SU-DHL-6 (cell line): ENCODE data around the gene GRIA2.

ENCODE experiments used
- H2AFZ ChIP-seq: fragments of 200-600 bp; sonication (generic); 2 replicates; pipeline ENCODE4 v1.6.1; 2014; ENCODE audit warnings: low read depth, mild to moderate bottlenecking, moderate library complexity, mixed read lengths, antibody characterized with exemption, low read length; ENCODE audit not compliant: severe bottlenecking
- H3F3A ChIP-seq: fragments of 200-600 bp; shearing (Covaris generic); 2 replicates; pipeline ENCODE4 v1.6.0; 2016; ENCODE audit warnings: antibody characterized with exemption, mild to moderate bottlenecking; ENCODE audit not compliant: insufficient read depth
- H3K27ac ChIP-seq: fragments of 200-600 bp; sonication (generic); 2 replicates; pipeline ENCODE4 v1.5.1; 2016; ENCODE audit warnings: low read depth, mild to moderate bottlenecking, low read length, moderate library complexity, mixed read lengths
- H3K27me3 ChIP-seq: fragments of 200-600 bp; sonication (generic), shearing (Covaris generic); 2 replicates; pipeline ENCODE4 v1.6.0; 2014; ENCODE audit warnings: mild to moderate bottlenecking, low read length
- H3K36me3 ChIP-seq: fragments of 200-600 bp; sonication (generic); 2 replicates; pipeline ENCODE4 v1.6.1; 2014; ENCODE audit warnings: mild to moderate bottlenecking, low read length, mixed read lengths
- H3K4me2 ChIP-seq: fragments of 300-600, 200-600 bp; shearing (Covaris generic), sonication (generic); 2 replicates; pipeline ENCODE4 v1.6.0; 2014; ENCODE audit warnings: low read length, low read depth, mild to moderate bottlenecking; ENCODE audit not compliant: poor library complexity, severe bottlenecking
- H3K4me3 ChIP-seq: fragments of 200-600 bp; sonication (generic); 2 replicates; pipeline ENCODE4 v1.5.1; 2014; ENCODE audit warnings: antibody characterized with exemption, low read length, mild to moderate bottlenecking, mixed read lengths; ENCODE audit not compliant: insufficient read depth, poor library complexity, severe bottlenecking
- H3K79me2 ChIP-seq: fragments of 200-600 bp; sonication (generic); 2 replicates; pipeline ENCODE4 v1.6.1; 2014; ENCODE audit warnings: mild to moderate bottlenecking, low read length, moderate library complexity; ENCODE audit not compliant: insufficient read depth
- H3K9ac ChIP-seq: fragments of 200-600 bp; sonication (generic); 2 replicates; pipeline ENCODE4 v1.7.0; 2014; ENCODE audit warnings: mild to moderate bottlenecking, low read length
- H3K9me2 ChIP-seq: fragments of 200-600 bp; sonication (generic); replicated peaks from 2 replicates; pipeline ENCODE4 v1.6.1; 2014; ENCODE audit warnings: low read length; ENCODE audit not compliant: insufficient read depth
- H3K9me3 ChIP-seq: fragments of 200-600 bp; sonication (generic); 2 replicates; pipeline ENCODE4 v1.6.1; 2014; ENCODE audit warnings: low read length, mixed read lengths; ENCODE audit not compliant: insufficient read depth
- H4K20me1 ChIP-seq: fragments of 200-600 bp; sonication (generic); 2 replicates; pipeline ENCODE4 v1.6.1; 2014; ENCODE audit warnings: low read depth, mild to moderate bottlenecking, antibody characterized with exemption, low read length, moderate library complexity, mixed read lengths
- EZH2phosphoT487 ChIP-seq: fragments of 200-600 bp; sonication (generic), shearing (Covaris generic); conservative IDR thresholded peaks from 2 replicates; pipeline ENCODE4 v1.6.1; 2018; ENCODE audit warnings: mild to moderate bottlenecking, antibody characterized with exemption, low read length, moderate library complexity, mixed read lengths
- TF ChIP-seq, protein P1 (sequence below): fragments of 200-600 bp; sonication (generic); IDR thresholded peaks from one replicate; pipeline ENCODE4 v1.5.1; 2017; ENCODE audit warnings: antibody characterized with exemption, mild to moderate bottlenecking, low read length, moderate library complexity; ENCODE audit not compliant: insufficient read depth, poor library complexity, severe bottlenecking

GRIA2 gene

DNA sequence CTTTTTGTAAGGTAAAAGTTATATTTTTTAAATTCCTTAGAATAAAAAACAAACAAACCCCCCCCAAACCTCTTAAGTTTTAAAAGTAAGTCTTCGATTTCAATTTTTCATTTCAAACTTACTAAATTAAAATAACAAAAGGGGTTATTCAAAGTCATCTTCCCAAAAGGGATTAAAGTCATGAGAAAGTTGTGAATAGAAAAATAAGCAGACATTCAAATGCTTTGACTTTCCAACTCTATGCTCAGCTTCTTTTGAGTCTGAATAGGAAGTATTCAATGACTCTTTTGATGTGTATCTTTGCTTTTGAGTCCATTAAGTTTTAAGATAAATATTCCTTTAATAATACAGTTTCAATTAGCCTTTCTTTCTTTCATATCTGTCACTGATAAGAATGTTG is 138.3 kb downstream of the GRIA2 start:
- Histone ChIP-seq H3K9ac (no peak overlapping the region), H3K4me3 (no peak overlapping the region), H3K4me2 (no peak overlapping the region), H4K20me1 (no peaks in the 10 kb centered on the region), H2AFZ (no peak overlapping the region), H3K79me2 (no peaks in the 10 kb centered on the region), H3K36me3 (no peaks in the 10 kb centered on the region), H3K27ac (no peak overlapping the region), H3K27me3 (no peaks in the 10 kb centered on the region), H3F3A (no peaks in the 10 kb centered on the region), H3K9me2 (no peaks in the 10 kb centered on the region), H3K9me3 (no peaks in the 10 kb centered on the region)
- no peak for TF ChIP-seq EZH2phosphoT487
- TF ChIP-seq, protein P1, sequence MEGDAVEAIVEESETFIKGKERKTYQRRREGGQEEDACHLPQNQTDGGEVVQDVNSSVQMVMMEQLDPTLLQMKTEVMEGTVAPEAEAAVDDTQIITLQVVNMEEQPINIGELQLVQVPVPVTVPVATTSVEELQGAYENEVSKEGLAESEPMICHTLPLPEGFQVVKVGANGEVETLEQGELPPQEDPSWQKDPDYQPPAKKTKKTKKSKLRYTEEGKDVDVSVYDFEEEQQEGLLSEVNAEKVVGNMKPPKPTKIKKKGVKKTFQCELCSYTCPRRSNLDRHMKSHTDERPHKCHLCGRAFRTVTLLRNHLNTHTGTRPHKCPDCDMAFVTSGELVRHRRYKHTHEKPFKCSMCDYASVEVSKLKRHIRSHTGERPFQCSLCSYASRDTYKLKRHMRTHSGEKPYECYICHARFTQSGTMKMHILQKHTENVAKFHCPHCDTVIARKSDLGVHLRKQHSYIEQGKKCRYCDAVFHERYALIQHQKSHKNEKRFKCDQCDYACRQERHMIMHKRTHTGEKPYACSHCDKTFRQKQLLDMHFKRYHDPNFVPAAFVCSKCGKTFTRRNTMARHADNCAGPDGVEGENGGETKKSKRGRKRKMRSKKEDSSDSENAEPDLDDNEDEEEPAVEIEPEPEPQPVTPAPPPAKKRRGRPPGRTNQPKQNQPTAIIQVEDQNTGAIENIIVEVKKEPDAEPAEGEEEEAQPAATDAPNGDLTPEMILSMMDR: no peak

DNA sequence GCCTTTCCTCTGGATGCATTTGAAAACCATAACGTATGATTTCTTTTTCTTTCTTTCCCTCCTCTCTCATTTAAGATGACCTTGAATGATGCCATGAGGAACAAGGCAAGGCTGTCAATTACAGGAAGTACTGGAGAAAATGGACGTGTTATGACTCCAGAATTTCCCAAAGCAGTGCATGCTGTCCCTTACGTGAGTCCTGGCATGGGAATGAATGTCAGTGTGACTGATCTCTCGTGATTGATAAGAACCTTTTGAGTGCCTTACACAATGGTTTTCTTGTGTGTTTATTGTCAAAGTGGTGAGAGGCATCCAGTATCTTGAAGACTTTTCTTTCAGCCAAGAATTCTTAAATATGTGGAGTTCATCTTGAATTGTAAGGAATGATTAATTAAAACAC is 142.8 kb downstream of the GRIA2 start:
- no peak overlapping the region for H3K4me3 ChIP-seq
- H2AFZ ChIP-seq: no peak overlapping the region

DNA sequence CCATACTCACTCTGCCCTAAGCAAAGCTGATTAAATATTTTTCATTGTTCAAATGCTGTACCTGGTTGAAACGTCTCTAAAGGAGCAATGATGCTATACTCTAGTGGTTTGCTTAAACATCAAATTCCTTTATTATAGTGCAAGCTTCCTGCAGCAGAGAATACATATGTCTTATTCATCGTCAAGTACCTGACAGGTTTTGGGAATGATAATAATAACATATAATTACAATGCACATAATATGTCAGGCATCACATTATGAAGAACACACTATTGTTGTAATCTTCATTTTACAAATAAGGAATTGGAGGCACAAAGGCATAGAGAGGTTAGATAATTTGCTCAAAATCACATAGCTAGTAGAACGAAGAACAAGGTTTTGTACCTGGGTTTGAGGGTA is 151.6 kb downstream of the GRIA2 start:
- H3K9me3 ChIP-seq: no peaks in the 10 kb centered on the region
- no peaks in the 10 kb centered on the region for H4K20me1 ChIP-seq

More for the DNA sequence above, 142.8 kb downstream of the GRIA2 start:
- no peaks in the 10 kb centered on the region for H3F3A ChIP-seq
- H3K79me2 ChIP-seq: no peaks in the 10 kb centered on the region
- no peaks in the 10 kb centered on the region for H3K9me2 ChIP-seq
- H3K27me3 ChIP-seq: no peaks in the 10 kb centered on the region
- no peak overlapping the region for H3K4me2 ChIP-seq
- H3K9ac ChIP-seq: no peak overlapping the region
- TF ChIP-seq, protein P1: no peak
- TF ChIP-seq EZH2phosphoT487: no peak
- H4K20me1 ChIP-seq: no peaks in the 10 kb centered on the region
- no peaks in the 10 kb centered on the region for H3K9me3 ChIP-seq
- H3K36me3 ChIP-seq: no peaks in the 10 kb centered on the region
- H3K27ac ChIP-seq: no peak overlapping the region

More for the DNA sequence above, 151.6 kb downstream of the GRIA2 start:
- no peaks in the 10 kb centered on the region for H3K27me3 ChIP-seq
- no peaks in the 10 kb centered on the region for H3F3A ChIP-seq
- no peak overlapping the region for H3K4me3 ChIP-seq
- no peak overlapping the region for H3K27ac ChIP-seq
- H3K9me2 ChIP-seq: no peaks in the 10 kb centered on the region
- H3K4me2 ChIP-seq: no peak overlapping the region
- H2AFZ ChIP-seq: no peak overlapping the region
- H3K79me2 ChIP-seq: no peaks in the 10 kb centered on the region
- H3K36me3 ChIP-seq: no peaks in the 10 kb centered on the region
- no peak overlapping the region for H3K9ac ChIP-seq
- TF ChIP-seq, protein P1: no peak
- no peak for TF ChIP-seq EZH2phosphoT487
